Psoas muscle (tissue), 8 donors: ENCODE results near the gene XXYLT1. TPM values are rescaled to one million over a fixed set of nuclear protein-coding genes. Genes with fewer than 3 reads are reported as not detected.
"Not testable (repeated sequence)": the region's sequence is repeated elsewhere in the genome, so short reads cannot be mapped to it uniquely, and the experiment has no call there.

ENCODE experiments used
- ATAC-seq, 4 donors: fragments of 200-7000 bp; cut with Tn5 transposase; one replicate each; pipeline ENCODE4 v1.9.1; 2020; ENCODE audit warnings: moderate library complexity in 3 of 4, mild to moderate bottlenecking in 2 of 4
- DNase-seq, 2 donors: peaks; one replicate each; pipeline ENCODE4 v3.0.0-alpha.2; 2020
- H3K27ac ChIP-seq: fragments of 200-600 bp; one replicate; pipeline ENCODE4 v1.8.0; 2022
- H3K27me3 ChIP-seq, 3 donors: fragments of 200-600 bp in 1 of 3; one replicate each; pipeline versions ENCODE4 v1.6.1 to v1.8.0; 2013 to 2022; ENCODE audit warnings: low read length in 2 of 3, mild to moderate bottlenecking in 2 of 3, moderate library complexity in 1 of 3; ENCODE audit not compliant: insufficient read depth in 3 of 3
- H3K36me3 ChIP-seq, 2 donors: fragments of 200-600 bp in 1 of 2; one replicate each; pipeline versions ENCODE4 v1.6.1 to v1.8.0; 2013 to 2022; ENCODE audit warnings: low read depth in 1 of 2, mild to moderate bottlenecking in 1 of 2, moderate library complexity in 1 of 2; ENCODE audit not compliant: insufficient read depth in 1 of 2
- H3K4me1 ChIP-seq: fragments of 200-600 bp; one replicate; pipeline ENCODE4 v1.8.0; 2022
- H3K4me3 ChIP-seq: fragments of 200-600 bp; one replicate; pipeline ENCODE4 v1.8.0; 2022; ENCODE audit warnings: mild to moderate bottlenecking
- H3K9me3 ChIP-seq: fragments of 200-600 bp; one replicate; pipeline ENCODE4 v1.8.0; 2022
- WGBS, 3 donors: extraction: QIAGEN DNeasy Blood & Tissue Kit; methylation state at CpG; one replicate each; pipeline versions ENCODE4 v1.1.6 to v1.1.7; 2013; 5-methylcytosine and 5-hydroxymethylcytosine counted together
- intact Hi-C, 2 donors: fragments of 100-400 bp; cut with DNase I; formaldehyde crosslinking; loops; one replicate each; pipeline versions ENCODE4 v1.11.0 to v1.14.2; 2022
- polyA plus RNA-seq, 3 donors: library from polyadenylated mRNA; stranded (reverse); fragments of 200-250 nt; gene quantifications; one replicate each; pipeline ENCODE4 v1.2.3, GENCODE V29; 2013
- total RNA-seq, 4 donors: library from RNA; stranded (reverse); fragmentation: NEBNext Ultra II Directional in 2 of 4; extraction: Animal tissue kit (Norgen Biotek cat#: 25700) in 2 of 4; gene quantifications; one replicate each; pipeline versions ENCODE4 v1.2.1 to v1.2.4, GENCODE V29; 2021 to 2023
- TF ChIP-seq, protein P1 (sequence below): fragments of 200-600 bp; IDR thresholded peaks from one replicate; pipeline ENCODE4 v1.8.0; 2022; ENCODE audit warnings: antibody characterized with exemption
- donor health status: healthy with polysubstance abuse.
- donor health status: DM: no; HTN: no; CAD: no; lungs with moderate emphysema.
- donor health status: Bipolar disorder and iron deficiency.
- donor health status: healthy.
- donor health status: DM: yes; HTN: yes; CAD: no.
- donor health status: DM: no; HTN: no; CAD: no.
- donor health status: DM: no; HTN: no; CAD: no.
- donor health status: DM: yes; HTN: yes; CAD: no.

The XXYLT1 gene
- total and polyA plus RNA-seq, 7 donors = 0.86 to 3.5 (median 1.8) TPM

DNA sequence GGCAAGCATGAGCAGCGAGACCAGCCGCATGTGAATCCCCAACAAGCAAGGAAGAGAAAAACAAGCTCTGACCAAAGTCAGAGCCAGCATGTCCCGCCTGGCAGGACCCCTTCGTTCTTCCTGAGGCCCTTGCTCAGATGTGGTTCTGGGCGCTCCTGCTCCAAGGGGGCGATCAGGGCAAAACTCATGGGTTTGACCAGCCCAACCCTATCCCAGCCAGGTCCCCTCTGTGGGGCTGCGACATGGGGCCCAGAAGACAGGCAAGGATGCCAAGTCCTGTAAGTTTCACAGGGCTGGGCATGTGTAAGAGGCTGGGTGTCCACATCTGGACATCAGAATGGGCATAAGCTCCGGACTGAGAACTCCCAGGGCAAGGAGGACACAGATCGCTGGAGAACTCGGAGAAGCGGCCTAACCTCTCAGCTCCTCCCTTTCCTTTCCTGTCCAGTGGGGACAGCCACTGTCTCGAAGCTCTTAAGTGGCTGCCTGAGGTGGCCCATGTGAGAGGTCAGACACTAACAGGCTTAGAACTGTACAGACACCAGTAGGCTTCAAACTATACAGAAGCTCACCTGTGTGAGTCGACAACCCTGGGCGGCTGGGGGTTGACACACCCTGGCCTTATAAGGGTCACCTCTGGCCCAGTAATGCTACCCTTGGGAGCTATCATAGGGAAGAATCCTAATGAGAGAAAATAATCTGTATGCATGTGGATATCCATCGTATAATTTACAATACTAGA, 48.9 kb downstream of the XXYLT1 start:
- Histone ChIP-seq H3K4me1 (peaks cover 7% of the 10 kb centered on the region), H3K27ac (no peak overlapping the region), H3K36me3 (peaks cover 0 to 8% of the 10 kb centered on the region in 2 donors), H3K27me3 (no peaks in the 10 kb centered on the region), H3K9me3 (no peaks in the 10 kb centered on the region), H3K4me3 (no peak overlapping the region)
- TF ChIP-seq, protein P1, sequence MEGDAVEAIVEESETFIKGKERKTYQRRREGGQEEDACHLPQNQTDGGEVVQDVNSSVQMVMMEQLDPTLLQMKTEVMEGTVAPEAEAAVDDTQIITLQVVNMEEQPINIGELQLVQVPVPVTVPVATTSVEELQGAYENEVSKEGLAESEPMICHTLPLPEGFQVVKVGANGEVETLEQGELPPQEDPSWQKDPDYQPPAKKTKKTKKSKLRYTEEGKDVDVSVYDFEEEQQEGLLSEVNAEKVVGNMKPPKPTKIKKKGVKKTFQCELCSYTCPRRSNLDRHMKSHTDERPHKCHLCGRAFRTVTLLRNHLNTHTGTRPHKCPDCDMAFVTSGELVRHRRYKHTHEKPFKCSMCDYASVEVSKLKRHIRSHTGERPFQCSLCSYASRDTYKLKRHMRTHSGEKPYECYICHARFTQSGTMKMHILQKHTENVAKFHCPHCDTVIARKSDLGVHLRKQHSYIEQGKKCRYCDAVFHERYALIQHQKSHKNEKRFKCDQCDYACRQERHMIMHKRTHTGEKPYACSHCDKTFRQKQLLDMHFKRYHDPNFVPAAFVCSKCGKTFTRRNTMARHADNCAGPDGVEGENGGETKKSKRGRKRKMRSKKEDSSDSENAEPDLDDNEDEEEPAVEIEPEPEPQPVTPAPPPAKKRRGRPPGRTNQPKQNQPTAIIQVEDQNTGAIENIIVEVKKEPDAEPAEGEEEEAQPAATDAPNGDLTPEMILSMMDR = no peak
- intact Hi-C loops = no loop called here
- DNase-seq (no peak), ATAC-seq (no peak)
- WGBS, 3 donors = 92 to 96% (median 95%) methylated on average over 15 of the region's 15 CpGs

DNA sequence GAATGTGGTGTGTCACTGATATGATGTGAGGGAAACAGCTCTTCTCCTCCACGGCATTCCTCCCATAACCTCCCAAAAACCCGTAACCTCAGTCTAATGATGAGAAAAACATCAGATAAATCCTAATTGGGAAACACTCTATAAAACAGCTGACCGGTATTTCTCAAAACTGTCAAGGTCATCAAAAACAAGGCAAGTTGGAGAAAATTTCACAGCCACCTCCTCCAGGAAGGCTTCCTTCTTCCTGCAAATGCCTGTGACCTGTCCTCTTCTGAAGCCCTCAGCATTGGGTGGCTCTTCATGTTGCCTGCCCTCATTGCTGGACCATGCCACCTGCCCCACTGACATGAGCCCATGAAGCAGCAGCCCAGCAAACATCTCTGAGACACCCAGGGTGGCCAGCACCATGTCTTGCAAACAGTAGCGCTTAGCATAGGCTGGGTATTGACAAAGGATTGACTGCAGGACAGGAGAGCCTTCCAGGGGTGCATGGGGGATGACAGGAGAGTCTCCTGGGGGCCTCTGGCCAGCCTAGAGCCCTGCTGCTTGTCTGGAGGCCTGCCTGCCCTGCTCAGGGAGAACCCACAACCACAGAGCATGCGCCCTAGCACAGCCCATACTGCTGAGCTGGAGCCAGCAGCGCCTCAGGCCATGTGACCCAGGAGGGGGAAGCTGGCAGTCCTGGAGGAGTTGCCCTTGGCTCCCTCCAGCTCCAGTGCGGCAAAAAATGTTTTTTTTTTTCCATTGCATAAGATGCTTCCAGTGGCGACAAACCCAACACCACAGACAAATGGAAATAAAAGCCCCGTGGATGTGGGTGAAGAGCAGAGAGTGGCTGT, 49.7 kb downstream of the XXYLT1 start:
- intact Hi-C loops = no loop called here
- ATAC-seq (peak in 1 of 4 donors; percentile 33), DNase-seq (peak in 1 of 2 donors; percentile 40)
- Histone ChIP-seq H3K4me1 (peaks cover 7% of the 10 kb centered on the region), H3K27ac (no peak overlapping the region), H3K9me3 (no peaks in the 10 kb centered on the region), H3K4me3 (no peak overlapping the region), H3K27me3 (no peaks in the 10 kb centered on the region), H3K36me3 (peaks cover 0 to 5% of the 10 kb centered on the region in 2 donors)
- 85 to 89% (median 89%) methylated on average over 9 of the region's 9 CpGs for WGBS, 3 donors
- TF ChIP-seq, protein P1 = no peak

DNA sequence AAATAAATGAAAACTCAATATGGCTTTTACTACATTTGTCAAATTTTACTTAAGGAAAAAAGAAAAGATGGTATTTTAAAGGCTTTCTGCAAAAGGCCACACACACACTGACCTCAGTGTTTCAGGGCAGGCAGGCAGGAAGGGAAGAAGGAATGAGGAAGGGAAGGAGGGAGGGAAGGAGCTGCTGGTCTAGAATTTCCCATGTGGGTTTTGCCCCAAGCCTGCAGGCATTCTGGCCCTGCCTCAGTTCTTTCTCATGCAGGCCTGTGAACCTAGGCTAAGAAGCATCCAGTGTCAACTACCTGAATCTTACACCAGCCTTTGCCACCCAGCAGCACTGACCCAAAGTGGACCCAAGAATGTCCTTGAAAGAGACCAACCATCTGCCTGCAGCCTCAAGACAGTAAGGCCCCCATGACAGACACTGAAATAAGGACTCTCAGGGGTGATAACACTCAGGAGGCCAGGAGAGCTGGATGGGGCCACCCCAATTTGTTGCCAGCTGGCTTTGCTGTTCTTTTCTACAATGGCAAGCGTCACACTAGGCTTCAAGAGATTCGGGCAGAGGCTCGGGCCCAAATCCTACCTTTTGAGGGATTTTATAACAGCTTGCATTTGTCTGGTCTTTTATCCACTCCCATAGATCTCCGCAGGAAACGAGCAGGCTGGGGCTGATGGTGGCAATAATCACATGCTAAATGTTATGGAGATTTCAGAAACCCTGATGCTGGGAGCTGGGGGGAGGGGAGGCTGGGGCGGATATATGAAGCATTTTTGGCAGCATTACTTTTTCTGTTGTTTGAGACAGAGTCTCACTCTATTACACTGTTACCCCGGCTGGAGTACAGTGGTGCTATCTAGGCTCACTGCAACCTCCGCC, 51.4 kb downstream of the XXYLT1 start:
- Histone ChIP-seq H3K27ac (no peak overlapping the region), H3K4me1 (peaks cover 7% of the 10 kb centered on the region), H3K4me3 (no peak overlapping the region), H3K9me3 (no peaks in the 10 kb centered on the region), H3K27me3 (no peaks in the 10 kb centered on the region), H3K36me3 (no peaks in the 10 kb centered on the region)
- 82 to 85% (median 83%) methylated on average over 8 of the region's 8 CpGs for whole genome bisulfite sequencing, 3 donors
- TF ChIP-seq, protein P1 = no peak
- intact Hi-C loops = no loop called here
- no peak for ATAC-seq
- no peak for DNase-seq

DNA sequence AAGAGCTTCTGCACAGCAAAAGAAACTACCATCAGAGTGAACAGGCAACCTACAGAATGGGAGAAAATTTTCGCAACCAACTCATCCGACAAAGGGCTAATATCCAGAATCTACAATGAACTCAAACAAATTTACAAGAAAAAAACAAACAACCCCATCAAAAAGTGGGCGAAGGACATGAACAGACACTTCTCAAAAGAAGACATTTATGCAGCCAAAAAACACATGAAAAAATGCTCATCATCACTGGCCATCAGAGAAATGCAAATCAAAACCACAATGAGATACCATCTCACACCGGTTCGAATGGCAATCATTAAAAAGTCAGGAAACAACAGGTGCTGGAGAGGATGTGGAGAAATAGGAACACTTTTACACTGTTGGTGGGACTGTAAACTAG, 52.6 kb downstream of the XXYLT1 start:
- intact Hi-C loops = not testable (repeated sequence)

DNA sequence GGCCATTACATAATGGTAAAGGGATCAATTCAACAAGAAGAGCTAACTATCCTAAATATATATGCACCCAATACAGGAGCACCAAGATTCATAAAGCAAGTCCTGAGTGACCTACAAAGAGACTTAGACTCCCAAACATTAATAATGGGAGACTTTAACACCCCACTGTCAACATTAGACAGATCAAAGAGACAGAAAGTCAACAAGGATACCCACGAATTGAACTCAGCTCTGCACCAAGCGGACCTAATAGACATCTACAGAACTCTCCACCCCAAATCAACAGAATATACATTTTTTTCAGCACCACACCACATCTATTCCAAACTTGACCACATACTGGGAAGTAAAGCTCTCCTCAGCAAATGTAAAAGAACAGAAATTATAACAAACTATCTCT, 55.4 kb downstream of the XXYLT1 start:
- intact Hi-C loops, H3K9me3 ChIP-seq: not testable (repeated sequence)
- whole genome bisulfite sequencing, 3 donors = 93 to 100% (median 97%) methylated on average over 2 of the region's 2 CpGs

More for the DNA sequence above, 52.6 kb downstream of the XXYLT1 start:
- ATAC-seq, DNase-seq, H3K36me3 ChIP-seq, H3K9me3 ChIP-seq, H3K4me1 ChIP-seq, H3K4me3 ChIP-seq, H3K27ac ChIP-seq, H3K27me3 ChIP-seq: not testable (repeated sequence)
- WGBS, 3 donors = 85 to 97% (median 87%) methylated on average over 2 of the region's 5 CpGs

More for the DNA sequence above, 55.4 kb downstream of the XXYLT1 start:
- not testable (repeated sequence) for H3K4me3 ChIP-seq, H3K27me3 ChIP-seq, H3K4me1 ChIP-seq, H3K27ac ChIP-seq, H3K36me3 ChIP-seq, ATAC-seq, DNase-seq
